Measurements from ENCODE around the gene HM13. TPM values are rescaled to one million over a fixed set of nuclear protein-coding genes. Genes with fewer than 3 reads are reported as not detected.
A peak's percentile ranks its signal among the peaks of the same experiment; 100 is the strongest.

HM13 gene
- total and polyA plus RNA-seq, 2 of the 4 experiments (the other 2 are of a cell fraction) = 53.2 to 203 TPM

GRCh38 chr20:31523361-31524283, 9.4 kb downstream of the HM13 start:
- POLR2A ChIA-PET (ENCODE audit: unreplicated experiment) = no interaction called here
- WGBS, 2 experiments (ENCODE audit: extremely low coverage in 2 of 2, insufficient read length in 1 of 2) = no CpG with 5 or more reads among the region's 8 CpGs
- peaks cover 34% of the 10 kb centered on the region for H3K36me3 ChIP-seq (ENCODE audit: control insufficient read depth, insufficient read depth, low read length)

More at GRCh38 chr20:31523361-31524283, 9.4 kb downstream of the HM13 start:
- H3K14ac ChIP-seq (replicated peaks; ENCODE audit: low read depth, low read length) = no peak overlapping the region
- no peaks in the 10 kb centered on the region for H3K27me3 ChIP-seq (ENCODE audit: control insufficient read depth, insufficient read depth, low read length)
- H2BK15ac ChIP-seq (ENCODE audit: low read depth, low read length) = no peak overlapping the region
- no peaks in the 10 kb centered on the region for H3K9me3 ChIP-seq (ENCODE audit: control insufficient read depth, insufficient read depth, low read length)
- H3K4me2 ChIP-seq (ENCODE audit: low read depth, low read length) = no peak overlapping the region
- no peak overlapping the region for H4K8ac ChIP-seq (ENCODE audit: low read depth in 2 of 2, low read length in 2 of 2)
- no peak overlapping the region for H3K4me3 ChIP-seq (ENCODE audit: insufficient read depth, low read depth, low read length)
- no peak overlapping the region for H3K9ac ChIP-seq (ENCODE audit: low read depth, low read length)
- peaks cover 3% of the 10 kb centered on the region; the same call in 1 of the 2 replicates for H3K4me1 ChIP-seq (ENCODE audit: control insufficient read depth, insufficient read depth, low read length)
- no peak overlapping the region for H3K4ac ChIP-seq (ENCODE audit: low read depth, low read length)
- H2BK20ac ChIP-seq (ENCODE audit: low read depth, low read length) = no peak overlapping the region
- dilution Hi-C loops (cut with HindIII; ENCODE audit: low sequenced_read_pairs, unreplicated experiment) (no loop called here), intact Hi-C loops (cut with micrococcal nuclease) (no loop called here), in situ Hi-C loops (cut with MboI; ENCODE audit: low sequenced_read_pairs) (no loop called here)
- ATAC-seq (ENCODE audit: low read depth) = peak; percentile 33
- TF ChIP-seq CEBPB (IDR thresholded peaks at IDR 0.05; ENCODE audit: low read depth, low read length) (no peak), NFE2L2 (IDR thresholded peaks at IDR 0.05; ENCODE audit: low read depth, low read length) (no peak), CHD1 (IDR thresholded peaks at IDR 0.05; ENCODE audit: low read depth, low read length) (no peak), MAZ (IDR thresholded peaks at IDR 0.05; ENCODE audit: borderline replicate concordance, low read depth, low read length) (no peak), RFX5 (IDR thresholded peaks at IDR 0.05; ENCODE audit: low read depth, low read length) (no peak), CTCF (conservative IDR thresholded peaks at IDR 0.05; ENCODE audit: low read depth, low read length) (no peak), RAD21 (IDR thresholded peaks at IDR 0.05; ENCODE audit: low read length) (no peak)
- TF ChIP-seq, protein P1, sequence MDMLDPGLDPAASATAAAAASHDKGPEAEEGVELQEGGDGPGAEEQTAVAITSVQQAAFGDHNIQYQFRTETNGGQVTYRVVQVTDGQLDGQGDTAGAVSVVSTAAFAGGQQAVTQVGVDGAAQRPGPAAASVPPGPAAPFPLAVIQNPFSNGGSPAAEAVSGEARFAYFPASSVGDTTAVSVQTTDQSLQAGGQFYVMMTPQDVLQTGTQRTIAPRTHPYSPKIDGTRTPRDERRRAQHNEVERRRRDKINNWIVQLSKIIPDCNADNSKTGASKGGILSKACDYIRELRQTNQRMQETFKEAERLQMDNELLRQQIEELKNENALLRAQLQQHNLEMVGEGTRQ (IDR thresholded peaks at IDR 0.05; ENCODE audit: low read depth, low read length) = no peak
- H3K18ac ChIP-seq (ENCODE audit: low read depth, low read length) = no peak overlapping the region
- DNase-seq = peak; percentile 23
- no peak overlapping the region for H2AFZ ChIP-seq (replicated peaks; ENCODE audit: low read length, poor library complexity)
- no peak overlapping the region for H2AK9ac ChIP-seq (replicated peaks; ENCODE audit: low read depth, low read length, poor library complexity)
- no peak overlapping the region for H3K56ac ChIP-seq (ENCODE audit: extremely low read depth, insufficient read depth, low read length)
- peaks cover 16% of the 10 kb centered on the region for H3K9me1 ChIP-seq (ENCODE audit: insufficient read depth, low read length)
- BruUV-seq (replicated peaks) = no TSS peak
- H4K91ac ChIP-seq (ENCODE audit: insufficient read depth, low read depth, low read length) = no peak overlapping the region
- no peak overlapping the region for H2BK120ac ChIP-seq (ENCODE audit: low read depth, low read length)
- H4K20me1 ChIP-seq (ENCODE audit: insufficient read depth, low read length) = peaks cover 70% of the 10 kb centered on the region
- no peak overlapping the region for H2AK5ac ChIP-seq (ENCODE audit: low read depth, low read length)
- H3K79me1 ChIP-seq (ENCODE audit: low read depth in 1 of 2, low read length in 2 of 2) = peaks cover 28 to 84% of the 10 kb centered on the region in 2 experiments
- H3K27ac ChIP-seq (ENCODE audit: insufficient read depth, low read length) = no peak overlapping the region
- CTCF ChIA-PET = no interaction called here
- no peak overlapping the region for H2BK5ac ChIP-seq (ENCODE audit: low read depth, low read length, poor library complexity, severe bottlenecking)
- no peak overlapping the region for H3K23ac ChIP-seq (ENCODE audit: low read depth, low read length)
- no peak overlapping the region for H4K5ac ChIP-seq (ENCODE audit: low read depth, low read length)

Measured in IMR-90 (cell line).